Measurements from ENCODE around the gene PLPPR2.

DNA sequence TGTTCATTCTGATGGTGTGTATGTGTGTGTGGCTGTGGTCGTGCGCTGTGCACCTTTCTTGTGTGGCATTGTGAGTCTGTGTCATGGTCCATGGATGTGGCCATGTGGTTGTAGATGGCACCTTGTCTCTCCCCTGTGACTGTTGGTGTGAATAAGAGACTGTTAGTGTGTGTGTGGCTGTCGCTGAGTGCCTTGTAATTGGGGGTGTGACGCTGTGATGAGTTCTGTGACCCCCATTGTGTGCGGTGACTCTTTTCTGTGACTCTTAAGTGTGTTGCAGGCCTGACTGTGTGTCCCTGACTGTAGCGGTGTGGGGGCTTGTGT is 804 bp downstream of the PLPPR2 start:
- TF ChIP-seq POLR2AphosphoS5 (IDR thresholded peaks at IDR 0.05; ENCODE audit: low read depth, low read length) (no peak), POLR2A (IDR thresholded peaks at IDR 0.05; ENCODE audit: low read depth, low read length) (no peak)

Measured in GM12892 (cell line).